ENCODE data around the gene DBNL.

- no peak for TF ChIP-seq ZFP30 (CRISPR knock-in tag; IDR thresholded peaks at IDR 0.05)
- no peak for TF ChIP-seq PPARA (CRISPR knock-in tag; IDR thresholded peaks at IDR 0.05; ENCODE audit: borderline replicate concordance)
- no peak for TF ChIP-seq GLIS3 (CRISPR knock-in tag; IDR thresholded peaks at IDR 0.05)
- no peak for TF ChIP-seq RARB (CRISPR knock-in tag; IDR thresholded peaks at IDR 0.05)
- no peak for TF ChIP-seq TCF4 (CRISPR knock-in tag; IDR thresholded peaks at IDR 0.05; ENCODE audit: borderline replicate concordance)
- TF ChIP-seq PATZ1 (CRISPR knock-in tag; IDR thresholded peaks at IDR 0.05; ENCODE audit: borderline replicate concordance) = no peak
- no peak for TF ChIP-seq ISL1 (CRISPR knock-in tag; IDR thresholded peaks at IDR 0.05)
- TF ChIP-seq ZFP3 (CRISPR knock-in tag; IDR thresholded peaks at IDR 0.05) = no peak
- no peak for TF ChIP-seq ARNTL (CRISPR knock-in tag; IDR thresholded peaks at IDR 0.05; ENCODE audit: borderline replicate concordance, low read depth)
- TF ChIP-seq CSDC2 (CRISPR knock-in tag; IDR thresholded peaks at IDR 0.05) = no peak
- no peak for TF ChIP-seq CREB5 (CRISPR knock-in tag; IDR thresholded peaks at IDR 0.05; ENCODE audit: low read depth)
- TF ChIP-seq TOX (CRISPR knock-in tag; IDR thresholded peaks at IDR 0.05; ENCODE audit: borderline replicate concordance) = no peak
- no peak for TF ChIP-seq BACH2 (CRISPR knock-in tag; IDR thresholded peaks at IDR 0.05; ENCODE audit: borderline replicate concordance)
These were observed 57.7 kb downstream of the DBNL start for GRCh38 chr7:44101966-44102845.
